ENCODE measurements around the gene STYXL2.

DNA sequence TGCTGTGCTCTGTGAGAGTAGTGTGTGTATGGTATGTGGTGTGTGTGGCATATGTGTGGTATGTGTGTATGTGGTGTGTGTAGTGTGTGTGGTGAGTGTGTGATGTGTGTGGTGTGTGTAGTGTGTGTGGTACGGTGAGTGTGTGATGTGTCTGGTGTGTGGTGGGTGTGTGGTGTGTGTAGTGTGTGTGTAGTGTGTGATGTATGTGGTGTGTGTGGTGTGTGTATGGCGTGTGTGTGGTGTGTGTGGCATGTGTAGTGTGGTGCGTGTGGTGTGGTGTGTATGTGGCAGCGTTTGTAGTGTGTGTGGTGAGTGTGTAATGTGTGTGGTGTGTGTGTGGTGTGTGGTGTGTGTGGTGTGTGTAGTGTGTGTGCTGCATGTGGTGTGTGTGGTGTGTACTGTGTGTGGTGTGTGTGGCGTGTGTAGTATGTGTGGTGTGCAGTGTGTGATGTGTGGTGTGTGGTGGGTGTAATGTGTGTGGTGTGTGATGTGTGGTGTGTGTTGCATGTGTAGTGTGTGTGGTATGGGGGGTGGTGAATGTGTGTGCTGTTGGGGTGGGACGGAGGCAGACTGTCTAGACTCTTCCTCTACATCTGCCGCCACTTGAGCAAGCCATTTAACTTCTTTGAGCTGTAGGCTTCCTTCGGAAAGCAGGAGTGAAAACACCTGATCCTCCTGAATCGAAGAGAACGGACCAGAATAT, 37.2 kb upstream of the STYXL2 start:
- no peak for TF ChIP-seq TARDBP (IDR thresholded peaks at IDR 0.05)
- TF ChIP-seq HDGF (IDR thresholded peaks at IDR 0.05; ENCODE audit: borderline replicate concordance): no peak
- no peak for TF ChIP-seq L3MBTL2 (conservative IDR thresholded peaks at IDR 0.05)
- no peak for TF ChIP-seq SP1 (IDR thresholded peaks at IDR 0.05)
- no peak for TF ChIP-seq CTBP1 (IDR thresholded peaks at IDR 0.05; ENCODE audit: borderline replicate concordance)
- no peak for TF ChIP-seq BHLHE40 (IDR thresholded peaks at IDR 0.05; ENCODE audit: borderline replicate concordance)
